ENCODE data around the gene NPLOC4. TPM values are rescaled to one million over a fixed set of nuclear protein-coding genes. Genes with fewer than 3 reads are reported as not detected.
A peak's percentile ranks its signal among the peaks of the same experiment; 100 is the strongest.

The NPLOC4 gene
- total and polyA plus RNA-seq, 9 of the 15 experiments (the other 6 are each of a cell fraction or from before 2014, with no cell fraction given): 1.5 to 116 (median 64.5) TPM

GRCh38 chr17:81513753-81514488 is 123.0 kb downstream of the NPLOC4 start:
- Histone ChIP-seq H2AFZ (ENCODE audit: low read depth, low read length) (peak overlapping the region; percentile 58; the same call in 1 of the 2 replicates), H3K9me3 (replicated peaks; ENCODE audit: control insufficient read depth, insufficient read depth, low read depth, low read length) (0 out of 2 replicates have a peak, but pooled peaks cover 1% of the 10 kb centered on the region), H3K79me2 (ENCODE audit: control insufficient read depth, insufficient read depth, low read length) (peaks cover 37% of the 10 kb centered on the region), H3K4me1 (replicated peaks in 1 of 2; ENCODE audit: control insufficient read depth in 2 of 2, insufficient read depth in 2 of 2, low read length in 2 of 2) (peaks cover 35 to 78% of the 10 kb centered on the region in 2 experiments), H3K36me3 (ENCODE audit: control insufficient read depth, insufficient read depth, low read length) (peaks cover 35% of the 10 kb centered on the region), H3K9ac (ENCODE audit: insufficient read depth in 1 of 2, low read depth in 2 of 2, low read length in 2 of 2) (peak overlapping the region; percentile 98), H3K27me3 (ENCODE audit: control insufficient read depth in 2 of 2, insufficient read depth in 2 of 2, low read length in 2 of 2) (no peaks in the 10 kb centered on the region), H3K9me1 (ENCODE audit: control insufficient read depth, insufficient read depth, low read length) (peaks cover 9% of the 10 kb centered on the region), H3K4me2 (ENCODE audit: insufficient read depth, low read length) (peak overlapping the region; percentile 72), H3K4me3 (peak overlapping the region; percentile 58), H3K27ac (ENCODE audit: extremely low read depth, low read depth, low read length) (peak overlapping the region; percentile 96), H4K20me1 (replicated peaks; ENCODE audit: control insufficient read depth, insufficient read depth, low read length) (peaks cover 33% of the 10 kb centered on the region)
- DNase-seq (ENCODE audit: extremely low read depth in 1 of 4, low spot score in 3 of 4): peak in 2 of 4 experiments; percentile 29 to 47
- CTCF ChIA-PET (ENCODE audit: low intra/inter-chr PET ratio): no interaction called here
- in situ Hi-C loops (cut with MboI) (no loop called here), intact Hi-C loops (cut with micrococcal nuclease) (no loop called here)
- no peak for FAIRE-seq
- ATAC-seq: no peak
- POLR2A ChIA-PET: interaction anchor here (0.6 to 6.4 kb wide), 7 partner anchors 15 to 690 kb away, joined by 3 to 132 read pairs (median 3); no protein-coding TSS in a partner anchor
- WGBS (ENCODE audit: insufficient coverage, low coverage, missing lambda C conversion rate): 66% methylated on average over 48 of the region's 64 CpGs
- BruUV-seq (replicated peaks): no TSS peak
- TF ChIP-seq TFAP4 (CRISPR knock-in tag; IDR thresholded peaks at IDR 0.05; ENCODE audit: borderline replicate concordance): peak; percentile 0; the same call in 1 of the 2 replicates
- peak; percentile 72 for TF ChIP-seq ZBTB7A (IDR thresholded peaks at IDR 0.05; ENCODE audit: borderline replicate concordance, control insufficient read depth, low read depth, low read length)
- no peak for TF ChIP-seq CLOCK (CRISPR knock-in tag; IDR thresholded peaks at IDR 0.05; ENCODE audit: borderline replicate concordance)
- TF ChIP-seq ZNF696 (CRISPR knock-in tag; conservative IDR thresholded peaks at IDR 0.05): no peak
- no peak for TF ChIP-seq MAZ (CRISPR knock-in tag; conservative IDR thresholded peaks at IDR 0.05 in 1 of 2, IDR thresholded peaks at IDR 0.05 in 1 of 2)
- peak; percentile 80; the same call in 1 of the 2 replicates for TF ChIP-seq ZBTB33 (CRISPR knock-in tag; IDR thresholded peaks at IDR 0.05)
- peak; percentile 10; the same call in 1 of the 2 replicates for TF ChIP-seq POLR2G (IDR thresholded peaks at IDR 0.05; ENCODE audit: low read depth, low read length)
- TF ChIP-seq PCBP1 (IDR thresholded peaks at IDR 0.05; ENCODE audit: low read depth, low read length, poor library complexity, severe bottlenecking): peak; percentile 46
- no peak for TF ChIP-seq GABPB1 (CRISPR knock-in tag; IDR thresholded peaks at IDR 0.05)
- TF ChIP-seq CBX1 (IDR thresholded peaks at IDR 0.05; ENCODE audit: low read depth): 0 out of 2 replicates have a peak, but pooled peaks have one; percentile 6
- no peak for TF ChIP-seq CAMTA2 (CRISPR knock-in tag; conservative IDR thresholded peaks at IDR 0.05)
- TF ChIP-seq ZNF583 (CRISPR knock-in tag; IDR thresholded peaks at IDR 0.05): no peak
- 0 out of 4 replicates have a peak, but pooled peaks of 1 of the 2 experiments have one; percentile 12 for TF ChIP-seq FOXA3 (CRISPR knock-in tag; conservative IDR thresholded peaks at IDR 0.05 in 1 of 2, IDR thresholded peaks at IDR 0.05 in 1 of 2)
- TF ChIP-seq ZFX (CRISPR knock-in tag; IDR thresholded peaks at IDR 0.05): peak; percentile 30; the same call in 1 of the 2 replicates

All from K562 (cell line).